ENCODE measurements around the gene R3HDM4.

- TF ChIP-seq GABPA (IDR thresholded peaks at IDR 0.05 in 1 of 2, conservative IDR thresholded peaks at IDR 0.05 in 1 of 2) = no peak
- no peak for TF ChIP-seq ATF3 (IDR thresholded peaks at IDR 0.05)
- no peak for TF ChIP-seq CTCF (IDR thresholded peaks at IDR 0.05; ENCODE audit: low read depth, low read length, missing input control)
- TF ChIP-seq TAF1 (conservative IDR thresholded peaks at IDR 0.05) = no peak
- TF ChIP-seq RXRA (IDR thresholded peaks at IDR 0.05) = no peak
- no peak for TF ChIP-seq REST (IDR thresholded peaks at IDR 0.05)
- TF ChIP-seq ZBTB33 (IDR thresholded peaks at IDR 0.05) = no peak
- TF ChIP-seq EGR1 (IDR thresholded peaks at IDR 0.05; ENCODE audit: low read depth in 2 of 2) = no peak
Measured at GRCh38 chr19:938233-938923, 25.4 kb upstream of the R3HDM4 start.

Data from liver (tissue), 3 donors.